OCI-M2 (cell line): Measurements from ENCODE around the gene ARPC1B.
"Not testable (repeated sequence)": the region's sequence is repeated elsewhere in the genome, so short reads cannot be mapped to it uniquely, and the experiment has no call there.

ENCODE experiments used
- DNase-seq: peaks from one replicate; lab custom pipeline; 2025; ENCODE audit not compliant: unreplicated experiment; lab: John Stamatoyannopoulos, UW

ARPC1B gene

GRCh38 chr7:99374111-99375064 is at the start of gene ARPC1B:
TSS of gene ARPC1B (plus strand) at chr7:99374730. CDS start at chr7:99385715, 10,985 bp downstream.
- DNase-seq = no peak

- no peak for DNase-seq
Observed at GRCh38 chr7:99325001-99325493, 49.5 kb upstream of the ARPC1B start.

GRCh38 chr7:99325592-99326407 is 48.7 kb upstream of the ARPC1B start, which contains the start of gene ARPC1A:
TSS of gene ARPC1A (plus strand) at chr7:99325898. CDS start at chr7:99333354, 7,456 bp downstream.
- DNase-seq = peak; percentile 83

GRCh38 chr7:99326408-99326782 is 48.1 kb upstream of the ARPC1B start:
- no peak for DNase-seq

- DNase-seq = not testable (repeated sequence)
Observed at GRCh38 chr7:99330314-99330961, 44.1 kb upstream of the ARPC1B start.

GRCh38 chr7:99331002-99331401 is 43.5 kb upstream of the ARPC1B start:
- no peak for DNase-seq

GRCh38 chr7:99339595-99339994 is 34.9 kb upstream of the ARPC1B start:
- no peak for DNase-seq

GRCh38 chr7:99340659-99341058 is 33.9 kb upstream of the ARPC1B start:
- no peak for DNase-seq

- no peak for DNase-seq
Observed at GRCh38 chr7:99344061-99344647, 30.4 kb upstream of the ARPC1B start.

GRCh38 chr7:99350641-99351040 is 23.9 kb upstream of the ARPC1B start:
- DNase-seq = not testable (repeated sequence)

- no peak for DNase-seq
Observed at GRCh38 chr7:99352247-99352646, 22.3 kb upstream of the ARPC1B start.

- no peak for DNase-seq
Observed at GRCh38 chr7:99355098-99355497, 19.4 kb upstream of the ARPC1B start.

GRCh38 chr7:99357701-99358490 is 16.6 kb upstream of the ARPC1B start:
- DNase-seq = no peak

- not testable (repeated sequence) for DNase-seq
Observed at GRCh38 chr7:99358521-99358920, 16.0 kb upstream of the ARPC1B start.

GRCh38 chr7:99359465-99360154 is 14.9 kb upstream of the ARPC1B start:
- no peak for DNase-seq

GRCh38 chr7:99362801-99363200 is 11.7 kb upstream of the ARPC1B start:
- DNase-seq = no peak

- no peak for DNase-seq
Observed at GRCh38 chr7:99363286-99363685, 11.2 kb upstream of the ARPC1B start.

GRCh38 chr7:99365318-99366141 is 9.0 kb upstream of the ARPC1B start:
- DNase-seq = no peak
